Ishikawa (cell line): Measurements from ENCODE around the gene EFNA3.

Experiments
- CREB1 ChIP-seq: IDR thresholded peaks from 2 replicates; pipeline ENCODE4 v1.6.1; 2012; ENCODE audit warnings: low read depth
- EP300 ChIP-seq: IDR thresholded peaks from 2 replicates; pipeline ENCODE4 v1.6.1; 2012; ENCODE audit warnings: borderline replicate concordance
- FOXM1 ChIP-seq: IDR thresholded peaks from 2 replicates; pipeline ENCODE4 v1.6.1; 2012; ENCODE audit warnings: low read depth, borderline replicate concordance
- NFIC ChIP-seq: IDR thresholded peaks from 2 replicates; pipeline ENCODE4 v1.6.1; 2012
- RAD21 ChIP-seq: IDR thresholded peaks from 2 replicates; pipeline ENCODE4 v1.6.1; 2012; ENCODE audit warnings: low read depth
- TAF1 ChIP-seq: IDR thresholded peaks from 2 replicates; pipeline ENCODE4 v1.6.1; 2012; ENCODE audit warnings: low read depth, mild to moderate bottlenecking
- TCF12 ChIP-seq: IDR thresholded peaks from 2 replicates; pipeline ENCODE4 v1.6.1; 2012; ENCODE audit warnings: low read depth
- TEAD4 ChIP-seq: IDR thresholded peaks from 2 replicates; pipeline ENCODE4 v1.6.1; 2012
- YY1 ChIP-seq: IDR thresholded peaks from 2 replicates; pipeline ENCODE4 v1.6.1; 2012; ENCODE audit warnings: low read depth
- ZBTB7A ChIP-seq: IDR thresholded peaks from 2 replicates; pipeline ENCODE4 v1.6.1; 2012; ENCODE audit warnings: low read depth
- TF ChIP-seq, protein P1 (sequence below): IDR thresholded peaks from 2 replicates; pipeline ENCODE4 v1.6.1; 2012
- TF ChIP-seq, protein P2 (sequence below): IDR thresholded peaks from 2 replicates; pipeline ENCODE4 v1.6.1; 2012
- TF ChIP-seq, protein P3 (sequence below): IDR thresholded peaks from 2 replicates; pipeline ENCODE4 v1.6.1; 2012; ENCODE audit warnings: low read depth, mild to moderate bottlenecking

DNA sequence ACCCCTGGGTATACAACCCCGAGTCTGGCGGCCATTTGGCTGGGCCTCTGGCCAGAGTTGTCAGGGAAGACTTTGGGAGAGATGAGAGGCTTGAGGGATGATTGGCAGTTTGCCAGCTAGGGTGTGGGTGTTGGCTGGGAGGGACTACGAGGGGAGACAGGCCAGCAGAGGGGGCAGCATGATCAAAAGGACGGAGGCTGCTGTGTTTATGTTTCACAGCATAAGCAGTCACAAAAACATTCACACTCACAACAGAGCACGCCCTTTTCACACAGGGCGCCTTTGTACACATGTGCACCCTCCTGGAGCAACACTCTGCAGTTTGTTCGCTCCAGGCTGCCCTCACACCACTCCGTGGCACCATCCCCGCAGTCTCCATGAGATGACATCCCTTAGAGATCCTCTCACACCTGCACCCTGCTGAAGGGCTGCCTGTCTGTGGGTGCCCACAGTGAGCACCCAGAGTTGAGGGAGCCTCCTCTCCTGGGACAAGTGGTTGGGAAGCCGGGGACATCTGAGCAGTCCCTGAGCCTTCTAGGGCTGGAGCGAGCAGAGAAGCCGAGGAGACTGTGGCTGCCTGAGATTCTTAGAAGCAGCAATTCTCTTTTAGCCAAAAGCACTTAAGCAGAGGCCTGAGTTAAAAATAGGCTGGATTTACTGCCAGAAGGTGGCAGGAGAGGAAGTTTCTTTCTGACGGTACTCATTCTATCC, 15.4 kb downstream of the EFNA3 start:
- TF ChIP-seq FOXM1 = no peak
- no peak for TF ChIP-seq YY1
- TF ChIP-seq TCF12 = no peak
- TF ChIP-seq ZBTB7A = no peak
- TF ChIP-seq, protein P1, sequence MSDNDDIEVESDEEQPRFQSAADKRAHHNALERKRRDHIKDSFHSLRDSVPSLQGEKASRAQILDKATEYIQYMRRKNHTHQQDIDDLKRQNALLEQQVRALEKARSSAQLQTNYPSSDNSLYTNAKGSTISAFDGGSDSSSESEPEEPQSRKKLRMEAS = no peak
- TF ChIP-seq NFIC = 0 out of 2 replicates have a peak, but pooled peaks have one; percentile 27
- no peak for TF ChIP-seq TEAD4
- TF ChIP-seq, protein P2, sequence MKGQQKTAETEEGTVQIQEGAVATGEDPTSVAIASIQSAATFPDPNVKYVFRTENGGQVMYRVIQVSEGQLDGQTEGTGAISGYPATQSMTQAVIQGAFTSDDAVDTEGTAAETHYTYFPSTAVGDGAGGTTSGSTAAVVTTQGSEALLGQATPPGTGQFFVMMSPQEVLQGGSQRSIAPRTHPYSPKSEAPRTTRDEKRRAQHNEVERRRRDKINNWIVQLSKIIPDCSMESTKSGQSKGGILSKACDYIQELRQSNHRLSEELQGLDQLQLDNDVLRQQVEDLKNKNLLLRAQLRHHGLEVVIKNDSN = no peak
- no peak for TF ChIP-seq TAF1
- TF ChIP-seq, protein P3, sequence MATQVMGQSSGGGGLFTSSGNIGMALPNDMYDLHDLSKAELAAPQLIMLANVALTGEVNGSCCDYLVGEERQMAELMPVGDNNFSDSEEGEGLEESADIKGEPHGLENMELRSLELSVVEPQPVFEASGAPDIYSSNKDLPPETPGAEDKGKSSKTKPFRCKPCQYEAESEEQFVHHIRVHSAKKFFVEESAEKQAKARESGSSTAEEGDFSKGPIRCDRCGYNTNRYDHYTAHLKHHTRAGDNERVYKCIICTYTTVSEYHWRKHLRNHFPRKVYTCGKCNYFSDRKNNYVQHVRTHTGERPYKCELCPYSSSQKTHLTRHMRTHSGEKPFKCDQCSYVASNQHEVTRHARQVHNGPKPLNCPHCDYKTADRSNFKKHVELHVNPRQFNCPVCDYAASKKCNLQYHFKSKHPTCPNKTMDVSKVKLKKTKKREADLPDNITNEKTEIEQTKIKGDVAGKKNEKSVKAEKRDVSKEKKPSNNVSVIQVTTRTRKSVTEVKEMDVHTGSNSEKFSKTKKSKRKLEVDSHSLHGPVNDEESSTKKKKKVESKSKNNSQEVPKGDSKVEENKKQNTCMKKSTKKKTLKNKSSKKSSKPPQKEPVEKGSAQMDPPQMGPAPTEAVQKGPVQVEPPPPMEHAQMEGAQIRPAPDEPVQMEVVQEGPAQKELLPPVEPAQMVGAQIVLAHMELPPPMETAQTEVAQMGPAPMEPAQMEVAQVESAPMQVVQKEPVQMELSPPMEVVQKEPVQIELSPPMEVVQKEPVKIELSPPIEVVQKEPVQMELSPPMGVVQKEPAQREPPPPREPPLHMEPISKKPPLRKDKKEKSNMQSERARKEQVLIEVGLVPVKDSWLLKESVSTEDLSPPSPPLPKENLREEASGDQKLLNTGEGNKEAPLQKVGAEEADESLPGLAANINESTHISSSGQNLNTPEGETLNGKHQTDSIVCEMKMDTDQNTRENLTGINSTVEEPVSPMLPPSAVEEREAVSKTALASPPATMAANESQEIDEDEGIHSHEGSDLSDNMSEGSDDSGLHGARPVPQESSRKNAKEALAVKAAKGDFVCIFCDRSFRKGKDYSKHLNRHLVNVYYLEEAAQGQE = no peak
- no peak for TF ChIP-seq EP300
- TF ChIP-seq CREB1 = no peak
- peak; percentile 67 for TF ChIP-seq RAD21
